PFSK-1 (cell line): ENCODE results near the gene LRMDA.

Experiments used
- FOXP2 ChIP-seq: optimal IDR thresholded peaks from 2 replicates; pipeline ENCODE3; 2011; ENCODE audit warnings: borderline replicate concordance, control low read depth, inconsistent platforms; ENCODE audit not compliant: insufficient read depth; ENCODE audit errors: extremely low read length, extremely low read depth
- POLR2AphosphoS5 ChIP-seq: IDR thresholded peaks from 2 replicates; pipeline ENCODE4 v1.6.1; 2012; ENCODE audit warnings: low read depth, mild to moderate bottlenecking, control low read depth, low read length, moderate library complexity
- SIN3A ChIP-seq: IDR thresholded peaks from 2 replicates; pipeline ENCODE4 v1.6.1; 2012; ENCODE audit warnings: mild to moderate bottlenecking, low read length, moderate library complexity, borderline replicate concordance; ENCODE audit not compliant: insufficient read depth
- TAF1 ChIP-seq: IDR thresholded peaks from 2 replicates; pipeline ENCODE4 v1.6.1; 2012; ENCODE audit warnings: low read length, control low read depth, borderline replicate concordance; ENCODE audit not compliant: insufficient read depth
- TF ChIP-seq, protein P1 (sequence below), 2 experiments: IDR thresholded peaks; 2 replicates each; pipeline versions ENCODE4 v1.6.1 to v1.8.0; 2011 to 2012; ENCODE audit warnings: low read depth in 2 of 2, low read length in 2 of 2, control low read depth in 1 of 2, inconsistent platforms in 1 of 2, mild to moderate bottlenecking in 1 of 2, moderate library complexity in 1 of 2; ENCODE audit not compliant: insufficient read depth in 1 of 2

Gene LRMDA

DNA sequence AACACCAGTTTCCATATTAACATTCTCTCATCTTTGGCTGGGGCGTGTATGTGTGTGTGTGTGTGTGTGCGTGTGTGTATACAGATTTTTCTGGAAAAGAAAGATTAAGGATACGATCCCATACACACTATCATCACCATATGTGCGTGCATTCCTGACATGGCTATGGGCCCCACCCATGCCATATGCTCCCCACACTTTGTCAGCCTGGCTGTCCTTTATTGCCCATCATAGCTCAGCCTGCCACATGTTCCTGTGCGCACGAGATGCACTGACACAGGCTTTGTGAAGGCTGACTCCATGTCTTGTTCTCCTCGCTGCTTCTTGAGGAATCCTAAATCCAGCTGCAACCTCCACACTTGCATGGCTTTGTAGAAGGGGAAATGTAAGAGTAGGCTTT is 984.1 kb downstream of the LRMDA start:
- TF ChIP-seq SIN3A = no peak
- TF ChIP-seq, protein P1, sequence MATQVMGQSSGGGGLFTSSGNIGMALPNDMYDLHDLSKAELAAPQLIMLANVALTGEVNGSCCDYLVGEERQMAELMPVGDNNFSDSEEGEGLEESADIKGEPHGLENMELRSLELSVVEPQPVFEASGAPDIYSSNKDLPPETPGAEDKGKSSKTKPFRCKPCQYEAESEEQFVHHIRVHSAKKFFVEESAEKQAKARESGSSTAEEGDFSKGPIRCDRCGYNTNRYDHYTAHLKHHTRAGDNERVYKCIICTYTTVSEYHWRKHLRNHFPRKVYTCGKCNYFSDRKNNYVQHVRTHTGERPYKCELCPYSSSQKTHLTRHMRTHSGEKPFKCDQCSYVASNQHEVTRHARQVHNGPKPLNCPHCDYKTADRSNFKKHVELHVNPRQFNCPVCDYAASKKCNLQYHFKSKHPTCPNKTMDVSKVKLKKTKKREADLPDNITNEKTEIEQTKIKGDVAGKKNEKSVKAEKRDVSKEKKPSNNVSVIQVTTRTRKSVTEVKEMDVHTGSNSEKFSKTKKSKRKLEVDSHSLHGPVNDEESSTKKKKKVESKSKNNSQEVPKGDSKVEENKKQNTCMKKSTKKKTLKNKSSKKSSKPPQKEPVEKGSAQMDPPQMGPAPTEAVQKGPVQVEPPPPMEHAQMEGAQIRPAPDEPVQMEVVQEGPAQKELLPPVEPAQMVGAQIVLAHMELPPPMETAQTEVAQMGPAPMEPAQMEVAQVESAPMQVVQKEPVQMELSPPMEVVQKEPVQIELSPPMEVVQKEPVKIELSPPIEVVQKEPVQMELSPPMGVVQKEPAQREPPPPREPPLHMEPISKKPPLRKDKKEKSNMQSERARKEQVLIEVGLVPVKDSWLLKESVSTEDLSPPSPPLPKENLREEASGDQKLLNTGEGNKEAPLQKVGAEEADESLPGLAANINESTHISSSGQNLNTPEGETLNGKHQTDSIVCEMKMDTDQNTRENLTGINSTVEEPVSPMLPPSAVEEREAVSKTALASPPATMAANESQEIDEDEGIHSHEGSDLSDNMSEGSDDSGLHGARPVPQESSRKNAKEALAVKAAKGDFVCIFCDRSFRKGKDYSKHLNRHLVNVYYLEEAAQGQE (IDR thresholded peaks at IDR 0.05; ENCODE audit: insufficient read depth in 1 of 2, low read depth in 2 of 2, low read length in 2 of 2) = no peak
- TF ChIP-seq POLR2AphosphoS5 = no peak
- no peak for TF ChIP-seq TAF1
- TF ChIP-seq FOXP2 = no peak

DNA sequence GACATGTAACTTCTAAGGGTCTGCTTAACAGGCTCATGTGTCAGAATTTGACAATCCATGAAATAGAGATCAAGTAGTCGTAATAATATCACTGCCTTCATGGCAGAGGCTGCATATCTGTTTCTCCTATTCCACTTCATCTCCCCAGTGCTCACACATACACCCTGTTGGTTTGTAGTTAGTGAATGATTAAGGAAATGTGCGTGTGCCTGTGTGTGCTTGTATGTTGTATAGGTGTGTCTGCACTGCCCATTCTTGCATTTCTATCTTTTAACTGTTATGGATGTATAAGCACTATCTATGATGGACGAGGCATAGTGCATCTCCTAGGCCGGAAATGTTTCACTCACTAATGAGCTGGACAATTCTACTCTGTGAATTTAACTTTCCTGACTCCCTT is 985.2 kb downstream of the LRMDA start:
- TF ChIP-seq POLR2AphosphoS5 (no peak), TAF1 (no peak), FOXP2 (no peak)

DNA sequence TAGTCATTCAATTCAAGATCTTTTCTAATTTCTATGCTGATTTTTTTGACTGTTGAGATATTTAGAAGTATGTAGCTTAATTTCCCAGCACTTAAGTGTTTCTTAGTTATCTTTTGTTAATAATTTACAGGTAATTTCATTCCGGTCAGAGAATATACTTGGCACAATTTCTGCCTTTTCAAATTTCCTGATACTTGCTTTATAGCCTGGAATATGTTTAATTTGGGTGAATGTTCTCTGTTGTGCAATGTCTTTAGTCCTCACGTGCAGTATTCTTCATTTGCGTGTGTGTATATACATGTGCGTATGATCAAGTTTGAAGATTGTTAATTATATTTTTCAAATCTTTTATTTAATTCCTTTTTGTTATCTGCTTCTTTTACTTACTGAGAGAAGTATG is 989.3 kb downstream of the LRMDA start:
- TF ChIP-seq SIN3A (no peak), TAF1 (no peak), POLR2AphosphoS5 (no peak), FOXP2 (no peak)
- TF ChIP-seq, protein P1 (IDR thresholded peaks at IDR 0.05; ENCODE audit: insufficient read depth in 1 of 2, low read depth in 2 of 2, low read length in 2 of 2) = no peak

DNA sequence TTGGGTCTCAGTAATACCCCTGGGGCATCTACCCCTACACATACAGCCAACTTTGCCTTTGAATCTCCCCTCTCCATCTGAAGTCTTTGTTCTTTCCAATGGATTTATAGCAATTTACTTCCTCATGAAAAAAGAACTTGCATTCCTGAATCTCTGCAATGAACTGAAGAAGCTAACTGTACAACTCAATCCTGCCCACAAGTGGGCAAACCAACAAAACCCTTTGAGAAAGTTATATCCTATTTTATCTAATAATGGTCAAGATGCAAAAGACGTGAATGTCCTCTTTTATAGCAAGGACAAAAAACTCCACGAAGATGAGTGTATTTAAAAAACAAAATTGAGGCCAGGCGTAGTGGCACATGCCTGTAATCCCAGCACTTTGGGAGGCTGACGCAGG is 991.3 kb downstream of the LRMDA start:
- TF ChIP-seq SIN3A = no peak
- TF ChIP-seq TAF1 = no peak
- TF ChIP-seq, protein P1 (IDR thresholded peaks at IDR 0.05; ENCODE audit: insufficient read depth in 1 of 2, low read depth in 2 of 2, low read length in 2 of 2) = no peak
- no peak for TF ChIP-seq FOXP2
- no peak for TF ChIP-seq POLR2AphosphoS5

DNA sequence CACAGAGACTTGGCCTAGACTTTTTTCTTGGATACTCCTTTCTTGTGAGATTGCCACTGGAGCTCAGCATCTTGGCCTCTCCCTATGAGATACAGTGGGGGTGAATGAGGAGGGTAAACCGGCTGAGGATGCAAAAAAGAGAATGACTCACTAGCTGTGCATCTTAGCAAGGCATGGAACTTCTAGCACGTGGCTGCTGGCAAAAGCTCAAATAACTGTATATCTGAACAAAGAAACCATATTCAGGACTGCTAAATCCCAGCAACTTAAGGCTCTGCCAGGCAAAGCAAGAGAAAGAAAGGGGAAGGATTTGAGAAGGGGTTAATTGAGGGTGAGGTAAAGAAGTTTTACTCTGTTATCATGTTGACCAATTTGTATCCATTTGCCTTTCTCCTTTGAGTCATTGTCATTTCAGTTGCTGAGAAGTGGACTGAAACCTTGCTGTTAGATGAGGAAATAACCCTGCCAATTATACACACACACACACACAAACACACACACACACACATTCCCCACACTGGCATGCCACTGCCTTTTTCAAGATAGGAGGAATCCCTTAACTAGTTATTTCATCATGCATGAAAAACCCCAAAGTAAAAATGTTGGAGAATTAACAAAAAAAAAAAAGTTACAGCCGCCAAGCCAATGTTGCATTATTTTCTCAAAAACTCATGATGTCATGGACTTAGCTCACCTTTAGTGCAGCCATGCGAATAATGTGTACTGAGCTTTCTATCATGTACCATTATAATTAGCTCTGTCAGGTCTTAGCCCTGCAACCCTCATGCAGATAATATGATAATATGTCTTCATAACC is 997.3 kb downstream of the LRMDA start:
- TF ChIP-seq POLR2AphosphoS5 (no peak), SIN3A (no peak), FOXP2 (no peak), TAF1 (no peak)
- TF ChIP-seq, protein P1 (IDR thresholded peaks at IDR 0.05; ENCODE audit: insufficient read depth in 1 of 2, low read depth in 2 of 2, low read length in 2 of 2) = no peak
